LNCAP (cell line): Measurements from ENCODE around the gene TFAP2C.

Experiments used
- TF ChIP-seq, protein P1 (sequence below): fragments of 450-650 bp; IDR thresholded peaks from 2 replicates; pipeline ENCODE4 v1.5.1; 2017; ENCODE audit warnings: mild to moderate bottlenecking

Gene TFAP2C

DNA sequence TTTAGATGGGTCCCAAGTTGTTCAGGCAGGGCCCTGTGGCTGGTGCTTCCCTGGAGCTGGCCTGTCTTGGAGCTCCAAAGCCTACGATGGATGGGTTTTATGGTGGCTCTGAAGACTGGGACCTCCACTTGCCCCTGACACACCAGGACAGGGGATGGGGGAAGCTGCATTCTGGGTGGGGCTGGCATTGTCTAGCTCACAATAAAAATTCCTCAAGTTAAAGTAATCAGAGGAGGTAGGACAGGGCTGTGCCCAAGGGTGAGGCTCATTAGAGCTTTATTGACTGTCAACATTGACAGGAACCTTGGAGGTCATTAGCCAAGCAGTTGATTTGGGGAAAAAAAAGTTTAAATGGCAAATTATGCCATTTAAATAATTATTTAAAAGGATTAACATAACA is 35.7 kb downstream of the TFAP2C start:
- TF ChIP-seq, protein P1, sequence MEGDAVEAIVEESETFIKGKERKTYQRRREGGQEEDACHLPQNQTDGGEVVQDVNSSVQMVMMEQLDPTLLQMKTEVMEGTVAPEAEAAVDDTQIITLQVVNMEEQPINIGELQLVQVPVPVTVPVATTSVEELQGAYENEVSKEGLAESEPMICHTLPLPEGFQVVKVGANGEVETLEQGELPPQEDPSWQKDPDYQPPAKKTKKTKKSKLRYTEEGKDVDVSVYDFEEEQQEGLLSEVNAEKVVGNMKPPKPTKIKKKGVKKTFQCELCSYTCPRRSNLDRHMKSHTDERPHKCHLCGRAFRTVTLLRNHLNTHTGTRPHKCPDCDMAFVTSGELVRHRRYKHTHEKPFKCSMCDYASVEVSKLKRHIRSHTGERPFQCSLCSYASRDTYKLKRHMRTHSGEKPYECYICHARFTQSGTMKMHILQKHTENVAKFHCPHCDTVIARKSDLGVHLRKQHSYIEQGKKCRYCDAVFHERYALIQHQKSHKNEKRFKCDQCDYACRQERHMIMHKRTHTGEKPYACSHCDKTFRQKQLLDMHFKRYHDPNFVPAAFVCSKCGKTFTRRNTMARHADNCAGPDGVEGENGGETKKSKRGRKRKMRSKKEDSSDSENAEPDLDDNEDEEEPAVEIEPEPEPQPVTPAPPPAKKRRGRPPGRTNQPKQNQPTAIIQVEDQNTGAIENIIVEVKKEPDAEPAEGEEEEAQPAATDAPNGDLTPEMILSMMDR = no peak

- TF ChIP-seq, protein P1 = no peak
These were observed 36.7 kb downstream of the TFAP2C start for GRCh38 chr20:56665806-56666205.

GRCh38 chr20:56673450-56673849 is 44.3 kb downstream of the TFAP2C start:
- TF ChIP-seq, protein P1 = no peak

DNA sequence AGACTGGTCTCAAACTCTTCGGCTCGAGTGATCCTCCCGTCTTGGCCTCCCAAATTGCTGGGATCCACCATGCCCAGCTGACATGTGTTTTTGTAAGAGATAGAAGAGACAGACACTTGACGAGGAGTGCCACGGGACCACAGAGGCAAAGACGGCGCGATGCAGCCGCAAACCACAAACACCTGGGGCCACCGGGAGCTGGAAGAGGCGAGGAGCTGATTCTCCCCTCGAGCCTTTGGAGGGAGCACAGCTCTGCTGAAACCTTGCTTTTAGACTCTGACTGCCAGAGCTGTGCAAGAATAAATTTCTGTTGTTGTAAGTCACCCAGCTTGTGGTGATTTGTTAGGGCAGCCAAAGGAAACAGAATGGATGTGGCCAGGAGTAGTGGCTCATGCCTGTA is 46.9 kb downstream of the TFAP2C start:
- TF ChIP-seq, protein P1 = no peak

- TF ChIP-seq, protein P1 = no peak
These were observed 47.6 kb downstream of the TFAP2C start for GRCh38 chr20:56676679-56677078.

DNA sequence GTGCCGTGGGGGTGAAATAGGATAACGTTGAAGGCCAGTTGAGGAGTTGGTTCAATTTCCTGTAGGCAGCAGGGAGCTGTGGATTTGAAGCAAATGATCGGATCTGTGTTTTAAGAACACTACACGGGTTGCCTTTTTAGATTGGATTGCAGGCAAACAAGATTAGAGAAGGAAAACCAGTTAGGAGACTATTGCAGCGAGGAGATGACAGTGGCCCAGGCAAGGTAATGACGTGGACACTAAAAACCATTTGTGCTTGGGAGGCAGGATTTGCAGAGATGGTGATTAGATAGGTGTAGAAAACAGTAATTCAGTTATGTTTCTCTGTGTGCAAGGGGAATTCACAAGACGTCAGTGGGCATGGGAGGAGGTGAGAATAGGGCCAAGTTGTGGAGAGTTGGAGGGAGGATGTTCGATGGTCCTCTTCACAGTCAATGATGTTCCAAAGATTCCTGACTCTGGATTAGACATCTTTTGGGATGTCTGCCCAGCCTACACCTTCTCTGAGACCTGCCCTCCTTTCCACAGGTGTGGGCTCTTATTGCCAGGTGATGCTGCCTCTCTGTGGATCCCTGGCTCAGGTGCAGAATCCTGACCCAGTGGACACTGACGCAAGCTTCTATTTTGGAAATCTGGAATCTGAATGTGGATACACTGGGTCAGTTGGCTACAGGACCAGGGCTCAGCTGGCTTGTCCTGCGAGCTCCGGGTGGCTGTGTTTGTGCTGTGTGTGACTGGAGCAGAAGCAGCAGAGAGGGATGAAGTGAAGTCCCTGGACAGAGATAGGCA is 54.2 kb downstream of the TFAP2C start:
- TF ChIP-seq, protein P1 = no peak

DNA sequence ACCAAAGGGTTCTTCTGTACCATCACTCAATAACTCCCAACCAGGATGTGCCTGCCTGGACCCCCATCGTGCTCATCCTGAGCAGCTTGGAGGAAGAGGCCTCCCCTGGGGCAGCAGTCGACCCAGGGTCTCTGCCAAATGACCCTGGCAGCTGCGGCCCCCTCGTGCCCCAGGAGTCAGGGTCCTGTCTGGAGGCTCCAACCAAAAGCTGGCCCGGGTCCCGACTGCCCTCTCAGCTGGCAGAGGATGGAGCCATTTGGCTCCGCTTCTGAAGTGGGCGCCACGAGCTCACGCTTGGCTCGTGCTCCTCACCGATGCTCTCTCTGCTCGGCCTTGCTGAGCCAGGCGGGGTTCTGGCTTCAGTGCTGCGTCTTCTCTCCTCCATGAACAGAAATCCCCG is 56.8 kb downstream of the TFAP2C start:
- TF ChIP-seq, protein P1 = no peak
